ENCODE data around the gene LSM14B.
A peak's percentile ranks its signal among the peaks of the same experiment; 100 is the strongest.

LSM14B gene

GRCh38 chr20:62165762-62166399, 43.6 kb downstream of the LSM14B start:
- DNase-seq, result no peak

- DNase-seq, result no peak
Observed at GRCh38 chr20:62167474-62167873, 45.2 kb downstream of the LSM14B start.

- no peak for DNase-seq
Observed at GRCh38 chr20:62168061-62168460, 45.8 kb downstream of the LSM14B start.

GRCh38 chr20:62168890-62169435, 46.7 kb downstream of the LSM14B start:
- DNase-seq, result no peak

- no peak for DNase-seq
Observed at GRCh38 chr20:62170536-62170935, 48.3 kb downstream of the LSM14B start.

- DNase-seq, result no peak
Observed at GRCh38 chr20:62171245-62171644, 49.0 kb downstream of the LSM14B start.

GRCh38 chr20:62172666-62173065, 50.4 kb downstream of the LSM14B start:
- DNase-seq, result no peak

- DNase-seq, result no peak
Observed at GRCh38 chr20:62174021-62174804, 51.9 kb downstream of the LSM14B start.

- no peak for DNase-seq
Observed at GRCh38 chr20:62174870-62175624, 52.8 kb downstream of the LSM14B start.

- DNase-seq, result no peak
Observed at GRCh38 chr20:62175711-62176110, 53.4 kb downstream of the LSM14B start.

- DNase-seq, result no peak
Observed at GRCh38 chr20:62176866-62177265, 54.6 kb downstream of the LSM14B start.

GRCh38 chr20:62177307-62177706, 55.0 kb downstream of the LSM14B start:
- DNase-seq, result no peak

- DNase-seq, result no peak
Observed at GRCh38 chr20:62178316-62179161, 56.3 kb downstream of the LSM14B start.

GRCh38 chr20:62179162-62179504, 56.9 kb downstream of the LSM14B start:
- no peak for DNase-seq

- DNase-seq, result no peak
Observed at GRCh38 chr20:62181808-62182207, 59.5 kb downstream of the LSM14B start.

GRCh38 chr20:62182469-62183425, 60.5 kb downstream of the LSM14B start, which contains the start of gene MTG2:
MTG2 (plus strand) TSS chr20:62183028; CDS start chr20:62193421, 10,393 bp downstream.
- peak; percentile 91 for DNase-seq

- peak; percentile 19 for DNase-seq
Observed at GRCh38 chr20:62183426-62184142, 61.3 kb downstream of the LSM14B start.
